ENCODE data around the gene PTPRN2. TPM values are rescaled to one million over a fixed set of nuclear protein-coding genes. Genes with fewer than 3 reads are reported as not detected.
"Not testable (repeated sequence)": the region's sequence is repeated elsewhere in the genome, so short reads cannot be mapped to it uniquely, and the experiment has no call there.

Gene PTPRN2
- polyA plus RNA-seq, 1 donor from 2014 or later = 1.6 TPM

DNA sequence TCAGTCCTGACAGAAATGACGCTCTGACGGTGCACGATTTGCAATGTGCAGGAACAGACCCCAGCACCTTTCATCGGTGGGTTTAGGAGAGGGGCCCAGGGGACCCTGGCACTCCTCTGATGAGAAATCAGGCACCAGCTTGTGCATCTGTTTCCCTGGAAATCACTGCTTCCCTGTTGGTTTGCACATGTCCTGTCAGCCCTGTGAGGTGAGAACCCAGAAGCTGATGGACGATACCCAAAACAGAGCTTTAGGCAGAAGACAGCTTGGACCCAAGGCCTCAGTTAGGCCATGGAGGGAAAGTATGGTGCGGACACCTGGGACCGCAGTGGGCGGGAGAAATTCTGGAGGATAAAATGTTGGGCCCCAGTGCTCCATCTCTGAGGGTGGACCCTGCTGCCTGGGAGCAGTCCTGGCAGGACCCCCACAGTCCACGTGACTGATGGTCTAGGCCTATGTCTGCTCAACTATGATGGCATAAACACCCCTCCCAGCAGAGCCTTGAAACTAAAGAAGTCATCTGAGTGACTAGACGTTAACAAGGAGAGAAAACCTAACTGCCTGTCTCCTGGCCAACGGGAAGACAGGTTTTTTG, 242.8 kb downstream of the PTPRN2 start:
- Mint-ChIP-seq H3K36me3 (no peaks in the 10 kb centered on the region), H3K4me1 (no peaks in the 10 kb centered on the region), H3K27me3 (no peaks in the 10 kb centered on the region), H3K27ac (peak overlapping the region in 1 of 3 donors; percentile 40), H3K4me3 (no peak overlapping the region), H3K9me3 (peaks cover 0 to 8% (median 7%) of the 10 kb centered on the region in 3 donors)

DNA sequence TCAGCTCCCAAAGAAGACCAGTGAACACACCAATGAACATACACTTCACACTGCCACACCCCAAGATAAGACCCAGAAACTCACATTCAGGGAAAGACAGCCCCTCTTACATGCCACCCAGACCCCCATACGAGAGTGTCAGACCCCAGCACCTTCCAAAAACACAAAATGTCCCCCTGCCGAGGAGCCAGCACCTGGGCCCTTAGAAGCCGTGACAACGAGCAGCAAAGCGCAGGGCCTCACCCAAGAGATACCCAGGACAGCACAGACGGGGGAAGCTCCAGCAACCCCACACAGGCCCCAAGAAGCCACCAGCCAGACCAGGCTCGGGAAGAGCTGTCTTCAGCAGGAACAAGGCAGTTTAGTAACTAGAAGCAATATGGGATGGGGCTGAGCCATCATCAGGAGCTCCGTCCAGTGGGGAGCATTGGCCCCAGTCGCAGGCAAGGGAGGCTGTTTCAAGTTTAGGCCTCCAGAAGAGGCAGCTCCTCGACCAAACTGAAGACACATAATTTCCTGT, 243.6 kb downstream of the PTPRN2 start:
- peak overlapping the region in 2 of 3 donors; percentile 3 to 40 for H3K27ac Mint-ChIP-seq
- H3K4me1 Mint-ChIP-seq = no peaks in the 10 kb centered on the region
- H3K9me3 Mint-ChIP-seq = peaks cover 0 to 8% (median 7%) of the 10 kb centered on the region in 3 donors
- no peaks in the 10 kb centered on the region for H3K36me3 Mint-ChIP-seq
- H3K27me3 Mint-ChIP-seq = no peaks in the 10 kb centered on the region
- no peak overlapping the region for H3K4me3 Mint-ChIP-seq

DNA sequence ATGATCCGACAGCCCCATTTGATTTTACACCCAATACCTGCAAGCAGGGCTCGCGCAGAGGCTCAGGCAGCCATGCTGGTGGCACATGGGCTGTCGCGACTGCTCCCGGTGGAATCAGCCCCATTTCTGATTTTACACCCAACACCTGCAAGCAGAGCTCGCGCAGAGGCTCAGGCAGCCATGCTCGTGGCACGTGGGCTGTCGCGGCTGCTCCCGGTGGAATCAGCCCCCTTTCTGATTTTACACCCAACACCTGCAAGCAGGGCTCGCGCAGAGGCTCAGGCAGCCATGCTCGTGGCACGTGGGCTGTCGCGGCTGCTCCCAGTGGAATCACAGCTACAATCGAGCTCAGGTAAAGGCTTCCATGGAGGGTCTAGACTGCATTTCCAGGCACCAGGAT, 244.1 kb downstream of the PTPRN2 start:
- no peak overlapping the region for H3K27ac Mint-ChIP-seq
- no peaks in the 10 kb centered on the region for H3K4me1 Mint-ChIP-seq
- H3K9me3 Mint-ChIP-seq = peaks cover 0 to 8% (median 7%) of the 10 kb centered on the region in 3 donors
- H3K27me3 Mint-ChIP-seq = no peaks in the 10 kb centered on the region
- no peaks in the 10 kb centered on the region for H3K36me3 Mint-ChIP-seq
- H3K4me3 Mint-ChIP-seq = no peak overlapping the region

DNA sequence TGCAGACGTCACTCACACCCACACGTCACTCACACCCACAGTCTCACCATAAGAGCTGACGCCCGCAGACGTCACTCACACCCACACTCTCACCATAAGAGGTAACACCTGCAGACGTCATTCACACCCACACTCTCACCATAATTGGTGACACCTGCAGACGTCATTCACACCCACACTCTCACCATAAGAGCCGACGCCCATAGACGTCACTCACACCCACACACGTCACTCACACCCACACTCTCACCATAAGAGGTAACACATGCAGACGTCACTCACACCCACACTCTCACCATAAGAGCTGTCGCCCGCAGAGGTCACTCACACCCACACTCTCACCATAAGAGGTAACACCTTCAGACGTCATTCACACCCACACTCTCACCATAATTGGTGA, 246.5 kb downstream of the PTPRN2 start:
- not testable (repeated sequence) for H3K4me3 Mint-ChIP-seq, H3K27ac Mint-ChIP-seq, H3K4me1 Mint-ChIP-seq, H3K36me3 Mint-ChIP-seq, H3K27me3 Mint-ChIP-seq
- peaks cover 0 to 14% (median 10%) of the 10 kb centered on the region in 3 donors for H3K9me3 Mint-ChIP-seq

DNA sequence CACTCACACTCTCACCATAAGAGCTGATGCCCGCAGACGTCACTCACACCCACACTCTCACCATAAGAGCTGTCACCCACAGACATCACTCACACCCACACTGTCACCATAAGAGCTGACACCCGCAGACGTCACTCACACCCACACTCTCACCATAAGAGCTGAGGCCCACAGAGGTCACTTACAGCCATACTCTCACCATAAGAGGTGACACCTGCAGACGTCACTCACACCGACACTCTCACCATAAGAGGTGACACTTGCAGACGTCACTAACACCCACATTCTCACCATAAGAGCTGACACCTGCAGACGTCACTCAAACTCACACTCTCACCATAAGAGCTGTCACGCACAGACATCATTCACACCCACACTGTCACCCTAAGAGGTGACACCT, 250.7 kb downstream of the PTPRN2 start:
- not testable (repeated sequence) for H3K36me3 Mint-ChIP-seq, H3K27me3 Mint-ChIP-seq, H3K4me1 Mint-ChIP-seq, H3K4me3 Mint-ChIP-seq, H3K27ac Mint-ChIP-seq
- peaks cover 4 to 14% (median 6%) of the 10 kb centered on the region in 3 donors for H3K9me3 Mint-ChIP-seq

DNA sequence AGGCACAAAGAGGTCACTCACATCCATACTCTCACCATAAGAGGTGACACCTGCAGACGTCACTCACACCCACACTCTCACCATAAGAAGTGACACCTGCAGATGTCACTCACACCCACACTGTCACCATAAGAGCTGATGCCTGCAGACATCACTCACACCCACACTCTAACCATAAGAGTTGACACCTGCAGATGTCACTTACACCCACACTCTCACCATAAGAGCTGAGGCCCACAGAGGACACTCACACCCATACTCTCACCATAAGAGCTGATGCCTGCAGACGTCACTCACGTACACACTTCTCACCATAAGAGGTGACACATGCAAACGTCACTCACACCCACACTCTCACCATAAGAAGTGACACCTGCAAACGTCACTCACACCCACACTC, 255.1 kb downstream of the PTPRN2 start:
- peaks cover 2 to 11% (median 9%) of the 10 kb centered on the region in 3 donors for H3K9me3 Mint-ChIP-seq
- H3K4me3 Mint-ChIP-seq, H3K27me3 Mint-ChIP-seq, H3K4me1 Mint-ChIP-seq, H3K27ac Mint-ChIP-seq, H3K36me3 Mint-ChIP-seq: not testable (repeated sequence)

DNA sequence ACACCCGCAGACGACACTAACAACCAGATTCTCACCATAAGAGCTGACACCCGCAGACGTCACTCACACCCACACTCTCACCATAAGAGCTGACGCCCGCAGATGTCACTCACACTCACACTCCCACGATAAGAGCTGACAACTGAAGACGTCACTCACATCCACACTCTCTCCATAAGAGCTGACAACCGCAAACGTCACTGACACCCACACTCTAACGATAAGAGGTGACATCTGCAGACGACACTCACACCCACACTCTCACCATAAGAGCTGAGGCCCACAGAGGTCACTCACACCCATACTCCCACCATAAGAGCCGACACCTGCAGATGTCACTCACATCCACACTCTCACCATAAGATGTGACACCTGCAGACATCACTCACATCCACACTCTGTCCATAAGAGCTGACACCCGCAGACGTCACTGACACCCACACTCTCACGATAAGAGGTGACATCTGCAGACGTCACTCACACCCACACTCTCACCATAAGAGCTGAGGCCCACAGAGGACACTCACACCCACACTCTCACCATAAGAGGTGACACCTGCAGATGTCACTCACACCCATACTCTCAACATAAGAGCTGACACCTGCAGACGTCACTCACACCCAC, 255.7 kb downstream of the PTPRN2 start:
- not testable (repeated sequence) for H3K36me3 Mint-ChIP-seq, H3K4me3 Mint-ChIP-seq, H3K27ac Mint-ChIP-seq, H3K27me3 Mint-ChIP-seq, H3K4me1 Mint-ChIP-seq
- peaks cover 5 to 13% (median 9%) of the 10 kb centered on the region in 3 donors for H3K9me3 Mint-ChIP-seq

DNA sequence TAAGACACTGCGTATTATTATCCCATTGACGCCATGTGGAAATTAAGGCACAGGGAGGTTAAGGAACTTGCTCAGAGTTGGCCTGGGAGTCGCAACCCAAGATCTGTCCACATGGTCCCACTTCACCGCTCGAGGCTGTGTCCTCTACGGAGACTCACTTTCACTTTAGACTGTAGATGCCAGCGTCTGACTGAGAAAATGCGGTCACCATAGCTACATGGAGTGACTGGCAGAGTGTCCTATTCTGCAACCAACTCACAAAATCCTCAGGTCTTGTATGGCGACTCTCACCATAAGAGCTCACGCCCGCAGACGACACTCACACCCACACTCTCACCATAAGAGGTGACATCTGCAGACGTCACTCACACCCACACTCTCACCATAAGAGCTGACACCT, 257.9 kb downstream of the PTPRN2 start:
- H3K27ac Mint-ChIP-seq = no peak overlapping the region

DNA sequence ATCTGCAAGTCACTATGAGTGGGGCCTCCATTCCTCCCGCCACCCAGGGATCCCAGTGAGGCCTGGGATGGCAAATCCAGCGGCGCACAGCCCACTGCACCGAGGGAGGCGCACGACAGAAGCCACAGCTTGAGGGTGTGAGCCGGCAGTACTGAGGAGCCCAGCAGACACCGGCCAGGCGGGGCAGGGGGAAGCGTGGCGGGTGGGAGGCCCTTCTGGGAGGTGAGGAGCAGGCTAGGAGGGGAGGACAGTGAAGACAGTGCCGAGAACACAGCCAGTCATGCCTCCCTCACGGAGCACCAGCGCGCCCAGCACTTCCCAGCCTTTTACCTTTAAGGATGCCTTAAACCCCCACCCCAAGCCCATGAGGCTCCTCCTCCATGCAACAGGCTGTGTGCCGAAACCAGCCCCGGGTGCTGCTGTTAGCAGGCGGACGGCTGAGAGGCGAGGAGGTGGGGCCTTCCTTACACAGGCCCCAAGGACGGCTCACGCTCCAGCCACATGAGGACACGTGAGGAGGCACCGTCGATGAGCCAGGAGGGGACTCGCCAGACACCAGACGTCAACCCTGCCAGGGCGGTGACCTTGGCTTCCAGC, 258.5 kb downstream of the PTPRN2 start:
- H3K27me3 Mint-ChIP-seq = no peaks in the 10 kb centered on the region
- no peak overlapping the region for H3K4me3 Mint-ChIP-seq
- no peaks in the 10 kb centered on the region for H3K36me3 Mint-ChIP-seq
- peaks cover 0 to 2% (median 0%) of the 10 kb centered on the region in 3 donors for H3K4me1 Mint-ChIP-seq
- H3K27ac Mint-ChIP-seq = peak overlapping the region in 1 of 3 donors; percentile 59
- H3K9me3 Mint-ChIP-seq = peaks cover 10 to 13% (median 12%) of the 10 kb centered on the region in 3 donors

More for the DNA sequence above, 257.9 kb downstream of the PTPRN2 start:
- Mint-ChIP-seq H3K4me1 (peaks cover 0 to 2% (median 0%) of the 10 kb centered on the region in 3 donors), H3K27me3 (no peaks in the 10 kb centered on the region), H3K36me3 (no peaks in the 10 kb centered on the region), H3K9me3 (peaks cover 10 to 13% (median 12%) of the 10 kb centered on the region in 3 donors), H3K4me3 (no peak overlapping the region)

DNA sequence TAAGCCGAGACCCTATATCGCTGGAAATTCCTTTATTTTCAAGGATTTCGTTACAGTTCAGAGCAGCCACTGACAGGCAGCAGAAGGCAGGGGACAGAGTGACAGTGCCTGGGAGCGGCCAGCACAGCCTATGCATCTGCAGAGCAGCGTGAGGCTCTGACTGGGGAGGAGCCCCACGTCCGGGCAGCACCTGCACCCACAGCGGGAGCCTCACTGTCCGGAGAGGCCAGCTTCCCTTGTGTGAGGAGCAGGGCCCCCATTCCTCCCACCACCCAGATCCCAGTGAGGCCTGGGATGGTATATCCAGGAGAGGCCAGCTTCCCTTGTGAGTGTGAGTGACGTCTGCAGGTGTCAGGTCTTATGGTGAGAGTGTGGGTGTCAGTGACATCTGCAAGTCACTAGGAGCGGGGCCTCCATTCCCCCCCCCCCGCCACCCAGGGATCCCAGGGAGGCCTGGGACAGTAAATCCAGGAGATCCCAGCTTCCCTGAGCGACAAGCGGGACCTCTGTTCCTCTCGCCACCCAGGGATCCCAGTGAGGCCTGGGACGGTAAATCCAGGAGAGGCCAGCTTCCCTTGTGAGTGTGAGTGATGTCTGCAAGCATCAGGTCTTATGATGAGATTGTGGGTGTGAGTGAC, 259.1 kb downstream of the PTPRN2 start:
- H3K36me3 Mint-ChIP-seq = no peaks in the 10 kb centered on the region
- H3K4me3 Mint-ChIP-seq = no peak overlapping the region
- H3K27me3 Mint-ChIP-seq = no peaks in the 10 kb centered on the region
- H3K9me3 Mint-ChIP-seq = peaks cover 12 to 13% (median 12%) of the 10 kb centered on the region in 3 donors
- no peak overlapping the region for H3K27ac Mint-ChIP-seq
- H3K4me1 Mint-ChIP-seq = peaks cover 0 to 2% (median 0%) of the 10 kb centered on the region in 3 donors

DNA sequence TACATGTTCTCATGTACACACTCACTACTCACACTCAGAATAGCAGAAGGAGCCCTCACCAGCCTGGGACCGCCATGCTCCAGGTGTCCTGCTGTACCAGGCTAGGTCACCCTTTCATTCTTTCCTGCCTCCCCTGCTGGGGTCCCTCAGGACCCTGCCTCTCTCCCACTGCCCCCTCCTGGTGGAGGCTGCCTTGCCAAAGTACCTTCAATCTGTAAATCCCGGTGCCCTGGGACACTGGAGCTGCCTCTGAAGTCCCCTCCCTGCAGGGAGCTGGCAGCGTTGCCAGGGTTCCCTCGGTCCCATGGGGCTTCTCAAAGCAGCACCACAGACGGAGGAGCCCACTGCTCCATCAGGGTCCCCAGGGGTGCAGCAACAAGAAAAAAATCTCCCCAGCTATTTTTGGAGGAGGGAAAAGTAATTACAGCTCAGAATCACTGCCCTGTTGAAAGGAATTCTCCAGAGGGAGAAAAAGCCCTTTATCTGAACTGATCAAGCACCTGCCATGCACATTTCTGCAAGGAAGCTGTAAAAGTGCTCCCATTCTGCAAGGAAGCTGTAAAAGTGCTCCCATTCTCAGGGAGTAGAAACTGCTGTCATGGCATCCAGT, 259.9 kb downstream of the PTPRN2 start:
- Mint-ChIP-seq H3K4me1 (peaks cover 0 to 2% (median 0%) of the 10 kb centered on the region in 3 donors), H3K27ac (no peak overlapping the region), H3K27me3 (no peaks in the 10 kb centered on the region), H3K9me3 (peaks cover 9 to 12% (median 12%) of the 10 kb centered on the region in 3 donors), H3K36me3 (no peaks in the 10 kb centered on the region), H3K4me3 (no peak overlapping the region)

DNA sequence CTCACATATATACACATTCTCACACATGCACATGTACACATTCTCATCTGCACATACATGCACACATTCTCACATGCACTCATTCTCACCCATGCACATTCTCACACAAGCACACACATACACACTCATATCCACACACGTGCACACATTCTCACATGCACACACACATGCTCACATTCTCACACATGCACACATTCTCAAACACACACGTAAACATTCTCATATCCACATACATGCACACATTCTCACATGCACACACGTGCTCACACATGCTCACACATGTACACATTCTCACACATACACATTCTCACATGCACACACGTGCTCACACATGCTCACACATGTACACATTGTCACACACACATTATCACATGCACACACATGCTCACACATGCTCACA, 260.6 kb downstream of the PTPRN2 start:
- Mint-ChIP-seq H3K4me3 (no peak overlapping the region), H3K27ac (no peak overlapping the region), H3K27me3 (no peaks in the 10 kb centered on the region)

DNA sequence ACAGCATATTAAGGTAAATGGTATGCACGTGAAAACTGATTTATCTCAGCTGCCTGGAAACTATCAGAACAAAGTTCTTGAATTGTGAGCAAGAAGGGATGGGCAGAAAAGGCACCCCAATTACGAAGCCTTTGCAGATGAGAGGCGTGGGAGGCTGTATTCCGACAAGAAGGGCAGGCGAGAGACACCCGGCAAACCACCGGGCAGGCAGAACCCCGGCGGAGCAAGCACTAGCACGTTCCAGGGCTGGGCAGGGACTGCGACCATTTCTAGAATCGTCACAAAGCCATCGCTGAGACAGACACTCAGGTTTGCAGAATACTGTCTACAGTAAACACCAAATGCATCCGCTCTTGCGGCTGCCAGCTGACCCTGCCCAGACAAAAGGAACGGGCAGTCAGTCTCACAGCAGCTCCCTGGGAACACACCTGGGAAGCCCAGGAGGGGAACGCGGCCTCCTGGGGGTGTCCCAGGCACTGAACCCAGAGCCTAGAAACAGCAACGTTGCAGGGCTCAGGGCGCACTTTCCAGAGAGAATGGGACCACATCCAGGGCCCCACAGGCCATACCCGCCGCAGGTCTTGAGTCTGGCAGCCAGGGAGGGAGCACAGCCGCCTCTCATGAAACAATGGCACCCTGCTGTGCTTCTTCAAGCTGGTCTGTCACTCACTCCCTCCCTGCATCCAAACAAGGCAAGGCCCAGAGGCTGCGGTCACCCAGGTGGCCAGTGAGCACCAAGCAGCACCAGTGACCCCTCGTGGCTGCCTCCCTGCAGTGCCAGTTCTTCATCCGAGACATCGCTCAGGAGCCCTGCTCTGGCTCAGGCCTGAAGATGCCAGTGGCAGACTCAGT, 261.9 kb downstream of the PTPRN2 start:
- H3K9me3 Mint-ChIP-seq = peaks cover 4 to 12% (median 12%) of the 10 kb centered on the region in 3 donors

More for the DNA sequence above, 260.6 kb downstream of the PTPRN2 start:
- peaks cover 0 to 2% (median 0%) of the 10 kb centered on the region in 3 donors for H3K4me1 Mint-ChIP-seq
- peaks cover 9 to 12% (median 12%) of the 10 kb centered on the region in 3 donors for H3K9me3 Mint-ChIP-seq
- H3K36me3 Mint-ChIP-seq = no peaks in the 10 kb centered on the region

More for the DNA sequence above, 261.9 kb downstream of the PTPRN2 start:
- Mint-ChIP-seq H3K4me1 (peaks cover 0 to 2% (median 0%) of the 10 kb centered on the region in 3 donors), H3K4me3 (no peak overlapping the region), H3K36me3 (no peaks in the 10 kb centered on the region), H3K27me3 (no peaks in the 10 kb centered on the region), H3K27ac (no peak overlapping the region)
